ENCODE results near the gene SH2D7. TPM values are rescaled to one million over a fixed set of nuclear protein-coding genes. Genes with fewer than 3 reads are reported as not detected.

The SH2D7 gene
- total RNA-seq: not detected in 2 replicates

DNA sequence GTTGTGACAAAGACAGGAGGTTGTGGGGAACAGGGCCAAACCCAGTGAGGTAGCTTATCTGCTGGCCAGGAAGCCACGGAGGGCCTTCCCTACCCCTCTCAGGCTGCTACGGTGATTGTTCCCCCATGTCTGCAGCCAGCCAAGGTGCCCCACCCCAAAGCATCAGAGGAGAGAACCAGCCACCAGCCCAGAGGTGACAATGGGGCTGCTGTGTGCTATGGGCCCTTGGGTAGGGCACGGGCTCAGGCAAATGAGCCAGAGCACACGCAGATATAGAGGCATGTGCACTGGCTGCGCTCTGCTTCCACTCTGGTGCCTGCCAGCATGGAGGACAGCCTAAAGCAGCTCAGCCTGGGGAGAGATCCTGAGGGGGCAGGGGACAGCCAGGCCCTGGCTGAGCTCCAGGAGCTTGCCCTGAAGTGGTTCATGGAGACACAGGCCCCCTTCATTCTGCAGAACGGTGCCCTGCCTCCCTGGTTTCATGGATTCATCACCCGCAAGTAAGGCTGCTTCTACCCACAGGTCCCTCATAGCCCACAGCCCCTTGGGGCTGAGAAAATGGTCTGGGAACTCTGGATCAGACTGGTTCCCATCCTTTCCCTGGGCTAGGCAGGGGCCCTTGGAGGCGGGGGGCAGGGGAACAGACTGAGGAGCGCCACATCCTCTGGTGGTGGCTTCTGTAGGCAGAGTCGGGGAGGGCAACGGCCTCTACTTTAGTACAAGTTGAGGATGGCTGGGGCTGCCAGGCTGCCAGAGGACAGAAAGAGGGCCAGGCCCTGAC, at the start of gene SH2D7:
Gene SH2D7, plus strand, starts transcription at position 301 of the 781 bp plus-strand sequence. Its CDS starts 24 bp downstream, at position 325.

DNA sequence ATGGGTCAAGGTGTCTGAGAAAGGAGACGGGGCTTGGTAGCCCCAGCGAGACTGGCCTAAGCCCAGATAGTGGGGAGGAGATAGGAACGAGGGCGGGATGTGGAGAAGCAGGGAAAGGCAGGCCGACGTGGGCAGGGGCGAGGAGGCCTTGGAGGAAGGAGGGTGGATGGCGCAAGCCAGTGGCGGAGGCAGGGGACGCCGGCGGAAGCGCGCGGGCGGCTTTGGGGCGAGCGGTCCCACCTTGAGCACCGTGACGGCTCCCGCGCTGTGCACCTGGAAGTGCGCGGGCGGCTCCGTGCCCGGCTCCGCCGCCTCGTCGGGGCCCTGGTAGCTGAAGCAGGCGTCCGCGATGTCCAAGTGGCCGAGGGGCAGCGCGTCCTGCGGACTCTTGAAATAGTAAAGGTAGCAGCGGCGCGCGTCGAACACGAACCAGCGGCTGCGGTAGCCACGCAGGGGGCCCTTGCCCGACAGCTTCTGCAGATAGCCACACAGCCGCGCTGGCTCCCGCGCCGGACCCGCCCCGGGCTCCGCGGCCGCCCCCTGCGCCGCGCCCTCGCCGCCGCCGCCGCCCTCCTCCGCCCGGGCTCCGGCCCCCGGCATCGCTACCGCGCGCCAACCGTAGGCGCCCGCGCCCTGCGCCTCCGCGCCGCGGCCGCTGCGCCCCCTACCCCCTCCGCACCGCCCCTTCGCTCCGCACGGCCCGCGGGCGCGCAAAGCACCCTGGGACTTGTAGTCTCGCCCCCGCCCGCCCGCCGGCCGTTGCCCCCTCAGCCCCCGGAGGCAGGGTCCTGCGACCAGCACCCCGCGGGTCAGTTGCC, 15.1 kb upstream of the SH2D7 start, which contains the start of gene TBC1D2B:
Gene TBC1D2B, minus strand, starts transcription at position 659 of the 818 bp plus-strand sequence. Its CDS starts 59 bp downstream, at position 600.

DNA sequence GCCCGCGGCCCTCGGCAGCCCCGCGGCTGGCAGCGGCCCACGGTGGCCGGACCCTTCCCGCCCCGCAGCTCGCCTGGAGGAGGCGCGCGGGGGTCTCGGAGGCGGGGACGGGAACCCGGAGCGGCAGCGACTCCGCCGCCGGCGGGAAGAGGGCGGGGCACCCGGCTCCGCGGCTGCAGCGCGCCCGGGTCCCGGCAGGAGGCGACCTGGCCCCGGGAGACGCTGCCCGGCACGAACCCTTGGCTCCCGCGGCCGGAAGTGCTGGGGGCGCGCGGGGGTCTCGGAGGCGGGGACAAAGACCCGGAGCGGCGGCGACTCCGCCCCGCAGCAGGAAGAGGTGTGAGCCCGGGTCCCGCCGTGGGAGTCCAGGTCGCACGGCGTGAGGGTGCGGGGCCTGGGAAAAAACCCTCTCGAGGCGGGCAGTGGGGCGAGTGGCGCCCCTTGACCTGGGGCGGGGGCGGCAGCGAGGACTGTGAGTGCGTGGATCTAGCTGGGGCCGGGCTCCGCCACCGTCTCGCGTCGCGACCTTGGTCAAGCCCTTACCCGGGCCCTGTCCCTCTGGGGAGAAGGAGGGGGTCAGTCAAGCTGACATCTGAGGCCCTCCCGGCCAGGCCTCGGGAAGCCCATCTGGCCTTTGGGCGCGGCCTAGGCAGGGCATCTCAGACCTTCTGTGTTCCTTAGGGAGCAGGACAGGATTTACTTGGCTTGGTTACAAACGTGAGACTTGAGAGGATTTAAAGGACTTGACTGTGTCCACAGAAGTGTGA, 39.1 kb downstream of the SH2D7 start, which contains the start of gene CIB2:
Gene CIB2, minus strand, starts transcription at position 151 of the 767 bp plus-strand sequence. CDS start 230 bp downstream, outside the sequence.

DNA sequence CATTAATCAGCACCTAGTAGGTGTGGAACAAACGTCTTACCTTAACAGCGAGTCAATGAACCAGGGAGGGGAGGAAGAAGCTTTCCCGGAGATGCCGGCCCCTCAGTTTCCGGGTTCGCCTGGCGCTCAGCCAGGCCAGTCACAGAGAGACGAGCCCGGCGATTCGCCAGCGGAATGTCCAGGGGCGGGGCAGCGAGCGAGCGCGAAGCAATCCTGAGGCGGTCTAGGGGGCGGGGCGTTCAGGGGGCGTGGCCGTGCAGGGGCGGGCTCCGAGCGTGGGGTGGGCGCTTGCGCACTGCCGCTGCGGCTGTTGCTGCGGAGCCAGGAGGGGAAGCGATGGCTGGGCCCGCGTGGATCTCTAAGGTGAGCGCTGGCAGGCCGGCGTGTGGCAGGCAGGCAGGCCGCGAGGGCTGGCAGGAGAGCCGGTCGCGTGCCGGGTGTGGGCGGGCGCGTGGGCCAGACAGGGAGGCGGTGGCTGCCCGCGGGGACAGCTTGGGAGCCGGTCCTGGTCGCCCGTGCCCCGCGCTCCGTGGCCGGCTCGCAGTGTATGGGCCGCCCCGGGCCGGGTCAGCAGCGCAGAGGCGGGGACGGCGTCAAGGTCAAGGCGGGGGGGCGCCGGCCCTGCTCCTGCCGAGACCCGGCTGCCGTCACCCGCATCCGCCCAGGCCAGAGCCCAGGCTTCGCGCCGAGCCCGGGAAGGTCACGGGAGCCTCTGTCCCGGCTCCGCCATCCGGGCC, 56.9 kb downstream of the SH2D7 start, which contains the start of gene IDH3A:
Gene IDH3A, plus strand, starts transcription at position 295 of the 737 bp plus-strand sequence. Its CDS starts 42 bp downstream, at position 337.

Other genes with a start within 250 kb of the SH2D7 start
- gene TBC1D2B, start 14.8 kb upstream of the SH2D7 start, total RNA-seq: 15.9 and 20.9 TPM in 2 replicates
- gene CIB2, start 38.9 kb downstream of the SH2D7 start, total RNA-seq: 4.5 and 9.4 TPM in 2 replicates
- gene IDH3A, start 56.8 kb downstream of the SH2D7 start, total RNA-seq: 43.4 and 54.6 TPM in 2 replicates
- not detected in 2 replicates for gene ACSBG1, start 142.0 kb downstream of the SH2D7 start, total RNA-seq
- gene DNAJA4, start 172.0 kb downstream of the SH2D7 start, total RNA-seq: 5.6 and 6.1 TPM in 2 replicates
- gene SKIC8, start 207.0 kb downstream of the SH2D7 start, total RNA-seq: 76.2 and 80.5 TPM in 2 replicates
- not detected in 2 replicates for gene CRABP1, start 247.8 kb downstream of the SH2D7 start, total RNA-seq

Data from airway epithelial cell (primary cell).